ENCODE results near the gene VTI1A. TPM values are rescaled to one million over a fixed set of nuclear protein-coding genes. Genes with fewer than 3 reads are reported as not detected.

VTI1A gene
- total RNA-seq, 1 donor from 2014 or later, result 29.7 TPM

- intact Hi-C loops (cut with DNase I), result no loop called here
Measured at GRCh38 chr10:112624546-112625048, 177.6 kb downstream of the VTI1A start.

GRCh38 chr10:112628951-112629609, 182.1 kb downstream of the VTI1A start:
- ATAC-seq (no peak), DNase-seq (no peak)
- Histone ChIP-seq H3K4me3 (no peak overlapping the region), H3K27me3 (no peaks in the 10 kb centered on the region), H3K27ac (no peak overlapping the region), H3K4me1 (no peaks in the 10 kb centered on the region), H3K36me3 (no peaks in the 10 kb centered on the region), H3K9me3 (no peaks in the 10 kb centered on the region)
- intact Hi-C loops (cut with DNase I), result no loop called here
- TF ChIP-seq CTCF (IDR thresholded peaks at IDR 0.05), result no peak

More at GRCh38 chr10:112624546-112625048, 177.6 kb downstream of the VTI1A start:
- ATAC-seq (no peak), DNase-seq (no peak)
- no peaks in the 10 kb centered on the region for H3K27me3 ChIP-seq
- no peaks in the 10 kb centered on the region for H3K36me3 ChIP-seq
- H3K4me3 ChIP-seq, result no peak overlapping the region
- TF ChIP-seq CTCF (IDR thresholded peaks at IDR 0.05), result no peak
- no peaks in the 10 kb centered on the region for H3K9me3 ChIP-seq
- H3K27ac ChIP-seq, result no peak overlapping the region
- no peaks in the 10 kb centered on the region for H3K4me1 ChIP-seq

DNA sequence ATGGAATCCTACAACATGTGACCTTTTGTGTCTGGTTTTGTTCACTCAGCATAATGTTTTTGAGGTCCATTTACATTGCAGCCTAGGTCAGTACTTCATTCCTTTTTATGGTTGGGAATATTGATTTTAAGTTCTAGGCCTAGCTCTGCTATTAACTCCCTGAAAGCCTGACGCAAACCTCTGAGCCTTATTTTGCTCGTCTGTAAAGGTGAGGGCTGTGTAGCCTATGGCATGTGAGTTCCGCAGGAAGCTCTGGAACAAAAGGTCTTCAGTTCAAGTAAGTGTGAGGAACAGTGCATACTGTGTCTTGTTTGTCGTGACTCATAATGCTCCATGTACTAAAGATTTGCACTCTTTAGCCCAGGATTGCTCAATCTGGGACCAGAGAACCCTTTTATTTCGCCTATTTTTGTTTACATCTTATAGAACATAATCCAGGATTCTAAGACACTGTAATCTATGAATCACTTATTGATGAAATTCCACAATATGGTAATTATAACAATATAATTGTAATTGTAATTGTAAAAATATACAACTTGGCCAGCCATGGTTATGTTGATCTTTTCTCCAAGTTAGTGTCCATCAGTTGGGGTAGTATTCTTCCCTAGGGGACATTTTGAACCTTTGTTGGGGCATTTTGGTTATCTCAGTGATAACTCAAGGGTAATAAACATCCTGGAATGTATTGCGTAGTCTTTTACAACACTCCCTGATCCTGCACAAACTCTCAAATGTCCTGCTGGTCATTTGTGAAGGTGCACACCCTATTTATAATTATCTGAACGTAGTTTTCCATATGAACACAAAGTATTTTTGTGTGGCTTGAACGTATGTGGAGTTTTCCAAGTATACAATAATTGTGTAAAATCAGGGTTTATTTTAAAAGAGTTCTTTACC, 184.7 kb downstream of the VTI1A start:
- TF ChIP-seq CTCF (IDR thresholded peaks at IDR 0.05), result no peak
- H3K4me3 ChIP-seq, result no peak overlapping the region
- no peaks in the 10 kb centered on the region for H3K9me3 ChIP-seq
- no peak for ATAC-seq
- intact Hi-C loops (cut with DNase I), result no loop called here
- no peak for DNase-seq
- H3K4me1 ChIP-seq, result no peaks in the 10 kb centered on the region
- no peaks in the 10 kb centered on the region for H3K36me3 ChIP-seq
- H3K27me3 ChIP-seq, result no peaks in the 10 kb centered on the region
- no peak overlapping the region for H3K27ac ChIP-seq

DNA sequence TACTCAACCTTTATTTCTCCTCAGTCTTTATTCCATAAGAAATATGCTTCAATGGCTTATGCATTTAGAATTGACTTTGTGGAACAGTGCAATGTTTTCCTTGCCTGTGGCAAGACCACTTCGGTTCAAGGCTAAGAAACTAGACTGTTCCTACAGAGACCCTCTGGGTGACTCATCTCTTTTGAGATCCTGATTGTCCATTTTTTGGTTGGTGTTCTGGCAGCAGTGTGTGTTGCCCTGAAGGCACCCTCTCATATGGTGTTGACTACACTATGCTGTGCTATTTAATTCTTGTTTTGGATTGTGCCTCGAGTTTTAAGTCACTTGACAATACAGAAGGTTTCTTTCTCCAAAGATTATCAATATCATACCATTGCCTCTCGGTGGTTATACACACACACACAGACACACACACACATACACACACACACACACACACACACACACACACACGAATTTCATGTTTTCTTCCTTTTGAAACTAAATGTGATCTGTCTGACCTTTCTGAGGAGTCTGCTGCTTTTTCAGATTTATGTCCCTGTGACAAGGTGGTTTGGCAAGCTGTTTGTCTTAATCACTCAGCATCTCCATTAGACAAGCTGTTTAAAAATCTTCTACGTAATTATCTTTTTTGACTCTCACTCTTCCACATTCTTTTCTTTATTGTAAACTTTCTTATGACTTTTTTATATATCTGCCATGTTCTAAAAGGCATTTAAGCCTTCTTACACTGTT, 187.2 kb downstream of the VTI1A start:
- H3K9me3 ChIP-seq, result no peaks in the 10 kb centered on the region
- no peak overlapping the region for H3K27ac ChIP-seq
- DNase-seq, result no peak
- H3K36me3 ChIP-seq, result no peaks in the 10 kb centered on the region
- no peak overlapping the region for H3K4me3 ChIP-seq
- intact Hi-C loops (cut with DNase I), result no loop called here
- ATAC-seq, result no peak
- no peaks in the 10 kb centered on the region for H3K4me1 ChIP-seq
- no peak for TF ChIP-seq CTCF (IDR thresholded peaks at IDR 0.05)
- H3K27me3 ChIP-seq, result no peaks in the 10 kb centered on the region

GRCh38 chr10:112637901-112638300, 190.9 kb downstream of the VTI1A start:
- no peaks in the 10 kb centered on the region for H3K36me3 ChIP-seq
- H3K4me1 ChIP-seq, result no peaks in the 10 kb centered on the region
- ATAC-seq (no peak), DNase-seq (no peak)
- no peaks in the 10 kb centered on the region for H3K9me3 ChIP-seq
- H3K27ac ChIP-seq, result no peak overlapping the region
- no peak for TF ChIP-seq CTCF (IDR thresholded peaks at IDR 0.05)
- H3K27me3 ChIP-seq, result no peaks in the 10 kb centered on the region
- intact Hi-C loops (cut with DNase I), result no loop called here
- no peak overlapping the region for H3K4me3 ChIP-seq

Data from upper lobe of right lung (tissue), 1 donor.